Measurements from ENCODE around the gene VPS16. TPM values are rescaled to one million over a fixed set of nuclear protein-coding genes. Genes with fewer than 3 reads are reported as not detected.

The VPS16 gene
- total RNA-seq, 4 donors from 2014 or later, result 22.0 to 37.5 (median 30.2) TPM

GRCh38 chr20:2889209-2889608 lies 48.7 kb downstream of the VPS16 start:
- Histone ChIP-seq H3K9me3 (no peaks in the 10 kb centered on the region), H3K4me3 (no peak overlapping the region), H3K36me3 (no peaks in the 10 kb centered on the region), H3K27ac (replicated peaks in 1 of 4) (no peak overlapping the region), H3K4me1 (peaks cover 13 to 36% (median 23%) of the 10 kb centered on the region in 4 donors), H3K27me3 (no peaks in the 10 kb centered on the region)
- DNase-seq (ENCODE audit: extremely low spot score), result no peak
- TF ChIP-seq CTCF (IDR thresholded peaks at IDR 0.05), result no peak
- no peak for TF ChIP-seq EP300 (IDR thresholded peaks at IDR 0.05)
- TF ChIP-seq POLR2A (IDR thresholded peaks at IDR 0.05; ENCODE audit: low read depth), result no peak
- no peak for TF ChIP-seq POLR2AphosphoS5 (IDR thresholded peaks at IDR 0.05)
- intact Hi-C loops (cut with DNase I), result no loop called here
- WGBS, result 97% methylated on average over 1 of the region's 1 CpG

- H3K27ac ChIP-seq (replicated peaks in 1 of 4), result no peak overlapping the region
- intact Hi-C loops (cut with DNase I), result no loop called here
- H3K9me3 ChIP-seq, result peaks cover 0 to under 1% (median 0%) of the 10 kb centered on the region in 4 donors
- DNase-seq (ENCODE audit: extremely low spot score), result no peak
- WGBS, result 97% methylated on average over 3 of the region's 3 CpGs
- no peaks in the 10 kb centered on the region for H3K27me3 ChIP-seq
- peaks cover 13 to 36% (median 22%) of the 10 kb centered on the region in 4 donors for H3K4me1 ChIP-seq
- H3K4me3 ChIP-seq, result no peak overlapping the region
- TF ChIP-seq POLR2A (IDR thresholded peaks at IDR 0.05; ENCODE audit: low read depth), result no peak
- TF ChIP-seq CTCF (IDR thresholded peaks at IDR 0.05), result no peak
- no peak for TF ChIP-seq EP300 (IDR thresholded peaks at IDR 0.05)
- no peak for TF ChIP-seq POLR2AphosphoS5 (IDR thresholded peaks at IDR 0.05)
- H3K36me3 ChIP-seq, result no peaks in the 10 kb centered on the region
Observed at GRCh38 chr20:2889797-2890196, 49.3 kb downstream of the VPS16 start.

GRCh38 chr20:2890742-2891141 lies 50.2 kb downstream of the VPS16 start:
- Histone ChIP-seq H3K36me3 (no peaks in the 10 kb centered on the region), H3K4me3 (no peak overlapping the region), H3K4me1 (peaks cover 13 to 36% (median 21%) of the 10 kb centered on the region in 4 donors), H3K9me3 (peaks cover 0 to 9% (median 6%) of the 10 kb centered on the region in 4 donors), H3K27ac (replicated peaks in 1 of 4) (no peak overlapping the region), H3K27me3 (no peaks in the 10 kb centered on the region)
- 37% methylated on average over 2 of the region's 2 CpGs for WGBS
- intact Hi-C loops (cut with DNase I), result no loop called here
- TF ChIP-seq CTCF (IDR thresholded peaks at IDR 0.05), result no peak
- TF ChIP-seq EP300 (IDR thresholded peaks at IDR 0.05), result no peak
- TF ChIP-seq POLR2A (IDR thresholded peaks at IDR 0.05; ENCODE audit: low read depth), result no peak
- no peak for TF ChIP-seq POLR2AphosphoS5 (IDR thresholded peaks at IDR 0.05)
- DNase-seq (ENCODE audit: extremely low spot score), result no peak

GRCh38 chr20:2891343-2891742 lies 50.8 kb downstream of the VPS16 start:
- intact Hi-C loops (cut with DNase I), result no loop called here
- 87% methylated on average over 2 of the region's 2 CpGs for WGBS
- Histone ChIP-seq H3K27me3 (no peaks in the 10 kb centered on the region), H3K9me3 (peaks cover 0 to 9% (median 6%) of the 10 kb centered on the region in 4 donors), H3K27ac (replicated peaks in 1 of 4) (no peak overlapping the region), H3K4me1 (peaks cover 13 to 36% (median 21%) of the 10 kb centered on the region in 4 donors), H3K4me3 (no peak overlapping the region), H3K36me3 (no peaks in the 10 kb centered on the region)
- no peak for DNase-seq (ENCODE audit: extremely low spot score)
- TF ChIP-seq CTCF (IDR thresholded peaks at IDR 0.05) (no peak), EP300 (IDR thresholded peaks at IDR 0.05) (no peak), POLR2AphosphoS5 (IDR thresholded peaks at IDR 0.05) (no peak), POLR2A (IDR thresholded peaks at IDR 0.05; ENCODE audit: low read depth) (no peak)

GRCh38 chr20:2892376-2892775 lies 51.8 kb downstream of the VPS16 start:
- intact Hi-C loops (cut with DNase I), result no loop called here
- 94% methylated on average over 3 of the region's 3 CpGs for WGBS
- Histone ChIP-seq H3K4me3 (no peak overlapping the region), H3K27ac (replicated peaks in 1 of 4) (no peak overlapping the region), H3K9me3 (peaks cover 0 to 9% (median 6%) of the 10 kb centered on the region in 4 donors), H3K27me3 (no peaks in the 10 kb centered on the region), H3K4me1 (peaks cover 13 to 36% (median 20%) of the 10 kb centered on the region in 4 donors), H3K36me3 (no peaks in the 10 kb centered on the region)
- TF ChIP-seq EP300 (IDR thresholded peaks at IDR 0.05), result no peak
- no peak for TF ChIP-seq CTCF (IDR thresholded peaks at IDR 0.05)
- TF ChIP-seq POLR2A (IDR thresholded peaks at IDR 0.05; ENCODE audit: low read depth), result no peak
- TF ChIP-seq POLR2AphosphoS5 (IDR thresholded peaks at IDR 0.05), result no peak
- DNase-seq (ENCODE audit: extremely low spot score), result no peak
